HG03460 (cell line): ENCODE data around the gene PIK3R1.
A peak's percentile ranks its signal among the peaks of the same experiment; 100 is the strongest.

ENCODE experiments used
- ATAC-seq: cut with Tn5 transposase; IDR thresholded peaks from one replicate; pipeline ENCODE4 v1.9.1; 2021; ENCODE audit not compliant: unreplicated experiment

The PIK3R1 gene

GRCh38 chr5:68250661-68251298, 35.2 kb downstream of the PIK3R1 start:
- ATAC-seq = no peak

- ATAC-seq = no peak
Observed at GRCh38 chr5:68251386-68251785, 35.8 kb downstream of the PIK3R1 start.

DNA sequence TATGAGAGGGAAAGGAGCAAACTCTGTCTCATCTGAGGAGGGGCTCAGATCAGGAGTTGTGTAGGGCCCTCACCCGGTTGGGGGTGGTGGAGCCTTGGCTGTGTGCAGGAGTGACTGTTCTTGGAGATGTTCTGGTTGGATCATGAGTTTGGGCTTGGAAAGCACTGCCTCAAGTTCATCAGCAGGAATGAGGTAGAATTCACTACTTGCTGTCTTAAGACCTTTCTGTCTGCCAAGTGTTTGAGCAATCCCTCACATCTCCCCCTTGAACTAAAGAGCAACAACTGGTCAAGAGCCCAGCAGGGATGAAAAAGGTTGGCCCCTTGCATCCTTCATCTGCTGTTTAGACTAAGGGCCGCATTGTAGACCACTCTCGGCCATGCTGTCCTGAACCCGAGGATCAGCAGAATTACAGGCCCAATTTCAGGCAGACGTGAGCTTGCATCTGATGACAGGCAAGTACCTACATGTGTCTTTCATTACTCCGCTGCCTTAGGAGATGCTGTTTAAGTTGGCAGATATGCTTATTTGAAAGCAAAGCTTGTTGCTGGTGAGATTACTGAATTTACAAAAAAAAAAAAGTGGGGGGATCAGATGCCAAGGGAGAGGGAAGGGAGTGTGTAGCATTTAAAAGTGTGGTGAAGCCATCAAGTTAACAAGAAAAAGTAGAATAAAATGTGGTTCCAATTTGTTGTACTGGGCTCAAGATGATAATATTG, 36.4 kb downstream of the PIK3R1 start:
- ATAC-seq = no peak

DNA sequence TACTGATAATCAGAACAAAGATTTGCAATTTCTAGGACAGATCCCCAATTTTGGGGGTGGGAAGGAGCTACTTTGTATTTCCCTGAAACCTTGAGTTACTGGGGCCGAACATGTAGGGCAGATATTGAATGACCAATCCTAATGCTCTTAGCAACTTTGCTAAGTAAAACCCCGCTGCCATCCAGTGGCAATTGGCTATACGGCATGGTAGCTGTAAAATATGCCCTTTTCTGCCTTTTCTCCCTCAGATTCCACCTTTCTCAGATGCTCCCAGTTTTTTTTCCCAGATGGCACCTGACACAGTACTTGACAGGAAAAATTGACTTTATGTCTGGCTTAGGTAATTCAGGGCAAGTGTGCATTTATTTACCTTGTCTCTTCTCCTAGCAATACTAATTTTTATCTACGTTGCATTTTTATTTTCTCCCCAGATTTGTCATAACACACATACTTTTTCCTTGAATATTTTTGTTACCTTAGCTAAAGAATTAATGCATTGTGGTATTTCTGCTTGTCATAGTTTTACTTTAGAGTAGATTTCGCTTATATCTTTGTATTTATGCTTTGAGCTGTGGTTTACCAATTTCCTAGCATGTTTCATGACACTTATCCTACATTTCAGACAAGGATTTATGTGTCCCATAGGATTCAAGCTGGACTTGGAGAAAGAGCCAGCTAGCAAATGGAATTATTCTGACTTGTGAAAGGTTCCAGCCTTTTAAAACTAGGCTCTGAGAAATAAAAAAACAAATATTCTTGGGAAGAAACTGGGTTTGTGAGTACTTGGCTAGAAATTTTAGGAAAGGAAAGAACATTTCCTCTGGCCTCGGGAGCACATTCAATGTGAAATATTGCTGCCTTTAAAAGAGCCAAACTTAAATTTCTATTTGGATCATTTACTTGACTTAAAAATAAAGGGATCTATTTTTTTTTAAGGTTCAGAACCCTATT, 37.4 kb downstream of the PIK3R1 start:
- peak; percentile 71 for ATAC-seq

GRCh38 chr5:68253624-68254585, 38.3 kb downstream of the PIK3R1 start:
- no peak for ATAC-seq

DNA sequence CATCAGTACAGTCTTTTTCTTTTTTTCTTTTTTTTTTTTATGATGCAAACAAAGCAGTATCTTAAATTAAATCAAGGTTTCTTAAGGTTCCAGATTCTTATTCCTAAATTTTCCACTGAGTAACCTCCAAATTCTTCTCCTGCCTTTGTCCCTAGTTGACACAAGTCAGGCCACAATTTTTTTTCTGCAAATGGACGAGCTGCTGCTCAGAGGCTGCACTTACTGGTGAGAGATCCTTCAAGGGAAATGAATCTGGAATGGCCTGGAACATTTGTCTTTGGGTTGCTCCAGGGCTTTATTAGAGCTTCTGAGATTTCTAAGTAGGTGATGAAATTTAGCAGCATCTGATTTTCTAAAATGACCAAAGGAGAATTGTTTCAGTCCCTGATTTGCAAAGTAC, 39.3 kb downstream of the PIK3R1 start:
- ATAC-seq = no peak

DNA sequence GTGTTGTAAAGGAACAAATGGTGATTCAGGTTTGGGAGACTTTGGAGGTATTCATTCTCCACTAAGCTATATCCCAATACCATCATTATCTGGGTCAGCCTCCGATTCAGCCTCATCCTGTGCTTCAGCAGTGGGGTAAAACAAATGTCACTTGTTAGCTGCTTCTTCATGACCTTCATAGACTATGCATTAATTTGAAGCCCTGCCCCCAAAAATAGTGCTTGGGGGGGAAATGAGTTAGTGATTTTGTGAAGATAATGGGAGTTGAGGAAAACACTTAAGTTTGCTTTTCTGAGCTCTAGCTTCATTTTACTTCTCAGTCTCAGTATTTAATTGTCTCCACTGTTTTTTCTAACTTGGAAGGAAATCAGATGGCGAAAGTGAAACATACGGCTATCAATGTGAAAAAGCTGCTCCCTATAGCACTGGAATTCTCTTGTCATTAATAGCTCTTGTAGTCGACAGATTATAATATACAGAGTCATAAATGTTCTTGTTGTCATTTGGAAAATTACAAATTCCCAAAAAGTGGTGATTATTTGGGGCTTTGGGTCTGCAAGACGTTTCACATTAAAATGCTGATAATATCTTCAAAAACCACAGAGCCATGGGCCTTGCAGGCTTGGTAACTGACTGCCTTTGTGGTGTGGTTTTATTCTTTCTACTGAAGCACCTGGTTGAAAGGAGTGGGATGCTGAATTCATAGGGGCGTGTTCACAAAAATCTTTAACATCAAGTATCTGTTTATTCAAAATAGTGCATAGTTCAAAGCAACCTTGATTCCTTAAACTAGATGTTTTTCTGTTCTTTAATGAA, 40.0 kb downstream of the PIK3R1 start:
- ATAC-seq = no peak

DNA sequence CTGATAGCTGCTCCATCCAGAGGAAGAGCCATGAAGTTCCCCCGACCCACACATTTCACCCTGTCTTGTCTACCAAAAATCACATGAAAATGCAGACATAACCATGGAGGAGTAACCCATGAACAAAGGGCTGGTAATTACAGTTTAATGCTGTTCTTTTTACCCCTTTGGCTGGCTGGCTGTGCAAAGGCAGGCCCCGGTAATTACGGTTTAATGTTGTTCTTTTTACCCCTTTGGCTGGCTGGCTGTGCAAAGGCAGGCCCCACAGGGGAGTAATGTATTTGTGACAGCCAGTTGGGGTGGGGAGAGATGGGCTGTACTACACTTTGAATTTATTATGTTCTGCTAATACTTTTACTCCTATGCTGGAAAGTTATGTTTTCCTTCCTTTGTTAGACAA, 41.7 kb downstream of the PIK3R1 start:
- no peak for ATAC-seq

DNA sequence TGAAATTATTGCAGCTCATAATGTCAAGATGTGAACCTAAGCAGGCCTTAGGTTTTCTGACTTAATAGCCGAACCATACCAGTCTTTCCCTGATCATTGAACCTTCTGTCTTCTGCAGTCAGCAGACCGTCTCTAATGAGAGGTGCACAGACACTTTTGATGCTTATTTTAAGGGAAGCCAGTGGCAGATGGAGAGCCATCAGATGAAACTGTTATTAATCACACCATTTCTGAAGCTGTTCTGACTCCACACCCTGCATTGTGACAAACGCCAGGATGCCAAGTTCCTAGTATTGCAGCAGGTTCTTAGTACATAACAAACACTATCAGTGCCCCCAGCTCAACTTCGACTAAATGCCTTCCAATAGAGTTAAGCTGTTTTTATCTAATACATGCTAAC, 43.0 kb downstream of the PIK3R1 start:
- no peak for ATAC-seq

- ATAC-seq = no peak
Observed at GRCh38 chr5:68259700-68260099, 44.1 kb downstream of the PIK3R1 start.

GRCh38 chr5:68260467-68260866, 44.9 kb downstream of the PIK3R1 start:
- no peak for ATAC-seq

DNA sequence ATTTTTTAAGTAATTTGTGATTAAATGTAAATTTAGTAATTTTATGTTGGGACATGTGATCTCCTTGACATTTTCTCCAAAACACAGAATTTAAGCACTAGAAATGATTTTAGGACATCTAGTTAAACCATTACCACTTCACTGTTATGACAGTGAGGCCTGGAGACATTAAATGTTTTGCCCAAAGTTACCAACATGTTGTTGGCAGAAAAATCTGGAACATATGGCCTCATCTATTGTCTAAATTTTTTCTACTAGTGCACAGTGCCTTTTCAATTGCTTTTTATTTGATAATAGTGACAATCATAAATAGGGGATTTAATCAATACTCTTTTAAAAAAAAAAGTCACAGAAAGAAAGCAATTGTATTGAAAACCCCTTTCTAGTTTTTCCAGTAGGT, 45.6 kb downstream of the PIK3R1 start:
- no peak for ATAC-seq

- no peak for ATAC-seq
Observed at GRCh38 chr5:68261569-68262065, 46.1 kb downstream of the PIK3R1 start.

- ATAC-seq = no peak
Observed at GRCh38 chr5:68264024-68264956, 48.7 kb downstream of the PIK3R1 start.

DNA sequence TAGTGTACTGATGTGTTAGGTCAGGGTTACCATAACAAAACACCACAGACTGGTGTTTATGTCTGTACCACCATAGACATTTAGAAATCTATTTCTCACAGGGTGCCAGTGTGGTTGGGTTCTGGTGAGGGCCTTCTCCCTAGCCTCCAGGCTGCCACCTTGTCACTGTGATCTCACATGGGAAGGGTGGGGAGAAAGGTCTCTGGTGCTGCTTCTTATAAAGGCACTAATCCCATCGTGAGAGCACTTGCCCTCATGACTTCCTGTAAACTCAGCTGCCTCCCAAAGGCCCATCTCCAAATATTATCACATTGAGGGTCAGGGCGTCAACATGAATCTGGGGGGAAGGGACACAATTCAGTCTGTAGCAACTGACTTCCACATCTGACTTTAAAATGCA, 49.8 kb downstream of the PIK3R1 start:
- ATAC-seq = no peak

GRCh38 chr5:68265822-68266395, 50.4 kb downstream of the PIK3R1 start:
- no peak for ATAC-seq

GRCh38 chr5:68266457-68266856, 50.9 kb downstream of the PIK3R1 start:
- no peak for ATAC-seq

DNA sequence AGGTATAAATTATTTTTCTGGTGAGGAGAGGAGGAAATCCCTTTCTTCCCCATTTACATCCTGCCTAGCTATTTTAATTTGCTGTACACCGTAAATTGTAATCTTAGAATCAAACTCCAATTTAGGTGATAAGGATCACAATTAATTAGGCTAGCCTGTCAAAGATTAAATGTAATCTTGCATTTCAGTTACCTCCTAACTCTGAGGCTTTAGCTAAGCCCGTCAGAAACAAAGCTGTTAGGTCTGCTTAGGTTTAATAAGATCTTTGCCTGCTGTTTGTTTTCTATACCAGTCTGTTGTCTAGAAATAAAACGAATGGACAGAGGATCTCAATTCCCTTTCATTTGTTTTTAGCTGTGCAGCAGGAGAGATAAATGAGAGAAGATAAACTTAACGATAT, 51.5 kb downstream of the PIK3R1 start:
- ATAC-seq = no peak
